ENCODE data around the gene WDTC1. TPM values are rescaled to one million over a fixed set of nuclear protein-coding genes. Genes with fewer than 3 reads are reported as not detected.
"Not testable (repeated sequence)": the region's sequence is repeated elsewhere in the genome, so short reads cannot be mapped to it uniquely, and the experiment has no call there.

Gene WDTC1
- total and polyA plus RNA-seq, 2 experiments from 2014 or later, result 18.9 to 52.5 TPM

- Histone ChIP-seq H3K27me3 (no peaks in the 10 kb centered on the region), H3K4me1 (ENCODE audit: low read depth) (no peaks in the 10 kb centered on the region), H3K9me3 (ENCODE audit: low read depth) (no peaks in the 10 kb centered on the region), H3K4me3 (no peak overlapping the region), H3K36me3 (no peaks in the 10 kb centered on the region), H3K27ac (no peak overlapping the region)
- no peak for DNase-seq (ENCODE audit: low read depth in 1 of 2, low spot score in 1 of 2)
- TF ChIP-seq CTCF (IDR thresholded peaks at IDR 0.05; ENCODE audit: low read depth, low read length), result no peak
Measured at GRCh38 chr1:27237112-27237511, 2.7 kb downstream of the WDTC1 start.

DNA sequence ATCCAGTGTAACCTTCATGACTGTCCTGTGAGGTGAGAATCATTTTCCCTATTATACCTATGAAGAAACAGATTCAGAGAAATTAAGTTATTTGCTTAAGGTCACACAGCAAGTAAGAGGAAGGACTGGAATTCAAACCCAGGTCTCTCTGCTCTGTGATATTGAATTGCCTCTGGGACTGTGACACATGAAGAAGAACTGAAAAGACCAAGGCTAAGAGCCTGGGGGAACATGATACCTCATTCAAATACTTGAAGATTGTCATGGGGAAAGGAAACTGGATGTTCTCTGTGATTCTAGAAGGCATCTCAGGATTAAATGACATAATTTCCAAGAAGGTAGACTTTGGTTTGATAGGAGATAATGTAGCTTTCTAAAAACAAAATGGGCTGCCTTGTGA, 3.6 kb downstream of the WDTC1 start:
- no peak overlapping the region for H3K4me3 ChIP-seq

GRCh38 chr1:27241677-27242076, 7.2 kb downstream of the WDTC1 start:
- Histone ChIP-seq H3K4me1 (ENCODE audit: low read depth) (no peaks in the 10 kb centered on the region), H3K36me3 (no peaks in the 10 kb centered on the region), H3K9me3 (ENCODE audit: low read depth) (no peaks in the 10 kb centered on the region), H3K27me3 (no peaks in the 10 kb centered on the region), H3K27ac (no peak overlapping the region), H3K4me3 (no peak overlapping the region)
- TF ChIP-seq CTCF (IDR thresholded peaks at IDR 0.05; ENCODE audit: low read depth, low read length), result no peak
- no peak for DNase-seq (ENCODE audit: low read depth in 1 of 2, low spot score in 1 of 2)

More for the DNA sequence above, 3.6 kb downstream of the WDTC1 start:
- no peaks in the 10 kb centered on the region for H3K27me3 ChIP-seq
- DNase-seq (ENCODE audit: low read depth in 1 of 2, low spot score in 1 of 2), result no peak
- H3K4me1 ChIP-seq (ENCODE audit: low read depth), result no peaks in the 10 kb centered on the region
- no peaks in the 10 kb centered on the region for H3K36me3 ChIP-seq
- no peak for TF ChIP-seq CTCF (IDR thresholded peaks at IDR 0.05; ENCODE audit: low read depth, low read length)
- H3K27ac ChIP-seq, result no peak overlapping the region
- no peaks in the 10 kb centered on the region for H3K9me3 ChIP-seq (ENCODE audit: low read depth)

- H3K27ac ChIP-seq; H3K9me3 ChIP-seq (ENCODE audit: low read depth); H3K27me3 ChIP-seq; H3K4me1 ChIP-seq (ENCODE audit: low read depth); H3K4me3 ChIP-seq; DNase-seq (ENCODE audit: low read depth in 1 of 2, low spot score in 1 of 2); H3K36me3 ChIP-seq: not testable (repeated sequence)
Measured at GRCh38 chr1:27243665-27244064, 9.2 kb downstream of the WDTC1 start.

GRCh38 chr1:27246194-27246593, 11.8 kb downstream of the WDTC1 start:
- Histone ChIP-seq H3K27me3 (no peaks in the 10 kb centered on the region), H3K4me1 (ENCODE audit: low read depth) (no peaks in the 10 kb centered on the region), H3K36me3 (no peaks in the 10 kb centered on the region), H3K9me3 (ENCODE audit: low read depth) (no peaks in the 10 kb centered on the region), H3K27ac (no peak overlapping the region), H3K4me3 (no peak overlapping the region)
- TF ChIP-seq CTCF (IDR thresholded peaks at IDR 0.05; ENCODE audit: low read depth, low read length), result no peak
- DNase-seq (ENCODE audit: low read depth in 1 of 2, low spot score in 1 of 2), result no peak

GRCh38 chr1:27253596-27253995, 19.2 kb downstream of the WDTC1 start:
- DNase-seq (ENCODE audit: low read depth in 1 of 2, low spot score in 1 of 2), result no peak
- TF ChIP-seq CTCF (IDR thresholded peaks at IDR 0.05; ENCODE audit: low read depth, low read length), result no peak
- H3K4me1 ChIP-seq (ENCODE audit: low read depth), result no peaks in the 10 kb centered on the region
- no peak overlapping the region for H3K4me3 ChIP-seq
- no peaks in the 10 kb centered on the region for H3K27me3 ChIP-seq
- no peaks in the 10 kb centered on the region for H3K36me3 ChIP-seq
- H3K27ac ChIP-seq, result no peak overlapping the region
- H3K9me3 ChIP-seq (ENCODE audit: low read depth), result no peaks in the 10 kb centered on the region

Measured in cardiac muscle cell (in vitro differentiated cells and primary cell).